Measurements from ENCODE around the gene FAM110A.
"Not testable (repeated sequence)": the region's sequence is repeated elsewhere in the genome, so short reads cannot be mapped to it uniquely, and the experiment has no call there.

Gene FAM110A
- 8.1 to 18.0 (median 15.0) reads per million in 3 donors for total RNA-seq

DNA sequence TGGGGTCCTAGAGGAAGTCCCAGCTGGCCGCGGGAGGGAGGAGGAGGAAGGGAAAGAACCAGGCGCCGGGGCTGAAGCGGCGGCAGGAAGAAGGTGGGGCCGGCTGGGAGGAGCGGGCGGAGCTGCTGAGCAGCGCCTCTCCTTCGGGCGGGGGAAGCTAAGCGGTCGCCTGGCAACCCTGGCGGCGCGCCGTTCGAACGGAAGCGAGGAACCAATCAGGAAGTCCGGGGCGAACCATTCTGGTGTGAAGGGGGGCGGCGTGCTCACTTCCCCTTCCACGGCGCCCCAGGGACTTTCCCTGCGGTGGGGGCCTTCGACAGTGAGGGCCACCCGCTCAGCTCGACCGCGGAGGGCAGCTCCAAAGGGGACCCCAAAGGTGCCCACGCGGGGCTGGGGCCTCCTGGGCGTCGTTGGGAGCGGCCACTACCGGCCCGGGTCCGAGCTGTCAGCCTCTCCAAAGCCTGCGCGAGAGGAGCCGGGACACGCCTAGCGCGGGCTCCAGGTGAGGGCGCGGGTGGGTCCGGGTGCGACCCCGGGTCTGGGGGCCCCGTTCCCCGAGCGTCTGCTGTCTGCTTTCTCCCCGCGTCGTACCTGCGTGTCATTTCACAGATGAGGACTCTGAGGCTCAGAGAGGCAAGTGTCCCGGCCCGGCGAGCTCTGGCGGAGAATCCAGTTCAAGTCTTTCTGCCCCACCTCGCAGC is at the start of gene FAM110A:
TSS of gene FAM110A (plus strand) at position 266 of the 701 bp plus-strand sequence. CDS start 11,090 bp downstream, outside the sequence.
- no peaks in the 10 kb centered on the region for H3K27me3 ChIP-seq (replicated peaks; ENCODE audit: control insufficient read depth, insufficient read depth, low read length, poor library complexity, severe bottlenecking)
- H3K4me1 ChIP-seq (ENCODE audit: control insufficient read depth, insufficient read depth, low read length, poor library complexity, severe bottlenecking) = peaks cover 20% of the 10 kb centered on the region
- peak; percentile 93 to 94 (median 93) for DNase-seq

DNA sequence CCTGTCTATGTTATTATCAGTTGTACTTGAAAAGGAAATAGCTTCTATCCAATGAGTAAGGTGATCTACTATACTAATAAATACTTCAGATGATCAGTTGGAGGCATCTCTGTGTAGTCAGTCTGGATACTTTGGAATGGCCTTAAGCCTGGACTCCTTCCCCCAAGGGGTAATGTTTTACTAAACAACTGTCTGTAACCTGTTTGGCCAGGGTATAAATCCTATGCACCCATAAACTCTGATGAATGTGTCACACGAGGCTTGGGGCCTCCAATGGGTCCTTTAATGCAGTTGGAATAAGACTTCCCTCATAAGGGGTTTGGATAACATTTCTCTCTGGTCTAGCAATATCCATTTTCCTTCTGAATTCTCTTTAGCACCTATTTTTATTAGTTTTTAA is 45.7 kb upstream of the FAM110A start:
- Histone ChIP-seq H3K27me3 (replicated peaks; ENCODE audit: control insufficient read depth, insufficient read depth, low read length, poor library complexity, severe bottlenecking) (no peaks in the 10 kb centered on the region), H3K27ac (ENCODE audit: insufficient read depth, low read length, poor library complexity, severe bottlenecking) (no peak overlapping the region), H3K4me3 (ENCODE audit: insufficient read depth, low read depth, low read length, poor library complexity, severe bottlenecking) (no peak overlapping the region), H3K9me3 (ENCODE audit: control insufficient read depth, low read length) (no peaks in the 10 kb centered on the region), H3K36me3 (ENCODE audit: control insufficient read depth, insufficient read depth, low read length) (no peaks in the 10 kb centered on the region), H3K4me1 (ENCODE audit: control insufficient read depth, insufficient read depth, low read length, poor library complexity, severe bottlenecking) (no peaks in the 10 kb centered on the region)
- DNase-seq = no peak

More for the DNA sequence above, at the start of gene FAM110A:
- Histone ChIP-seq H3K9me3 (ENCODE audit: control insufficient read depth, low read length) (no peaks in the 10 kb centered on the region), H3K4me3 (ENCODE audit: insufficient read depth, low read depth, low read length, poor library complexity, severe bottlenecking) (peak within 1 kb of the TSS; percentile 73), H3K27ac (ENCODE audit: insufficient read depth, low read length, poor library complexity, severe bottlenecking) (peak within 1 kb of the TSS; percentile 92), H3K36me3 (ENCODE audit: control insufficient read depth, insufficient read depth, low read length) (no peaks in the 10 kb centered on the region)

- Histone ChIP-seq H3K4me1 (ENCODE audit: control insufficient read depth, insufficient read depth, low read length, poor library complexity, severe bottlenecking) (no peaks in the 10 kb centered on the region), H3K4me3 (ENCODE audit: insufficient read depth, low read depth, low read length, poor library complexity, severe bottlenecking) (no peak overlapping the region), H3K27ac (ENCODE audit: insufficient read depth, low read length, poor library complexity, severe bottlenecking) (no peak overlapping the region), H3K36me3 (ENCODE audit: control insufficient read depth, insufficient read depth, low read length) (no peaks in the 10 kb centered on the region), H3K27me3 (replicated peaks; ENCODE audit: control insufficient read depth, insufficient read depth, low read length, poor library complexity, severe bottlenecking) (no peaks in the 10 kb centered on the region), H3K9me3 (ENCODE audit: control insufficient read depth, low read length) (no peaks in the 10 kb centered on the region)
- DNase-seq = no peak
These were observed 42.5 kb upstream of the FAM110A start for GRCh38 chr20:791056-791455.

GRCh38 chr20:792248-792647 is 41.3 kb upstream of the FAM110A start:
- H3K27ac ChIP-seq (ENCODE audit: insufficient read depth, low read length, poor library complexity, severe bottlenecking) = no peak overlapping the region
- no peaks in the 10 kb centered on the region for H3K36me3 ChIP-seq (ENCODE audit: control insufficient read depth, insufficient read depth, low read length)
- no peaks in the 10 kb centered on the region for H3K27me3 ChIP-seq (replicated peaks; ENCODE audit: control insufficient read depth, insufficient read depth, low read length, poor library complexity, severe bottlenecking)
- no peaks in the 10 kb centered on the region for H3K9me3 ChIP-seq (ENCODE audit: control insufficient read depth, low read length)
- no peaks in the 10 kb centered on the region for H3K4me1 ChIP-seq (ENCODE audit: control insufficient read depth, insufficient read depth, low read length, poor library complexity, severe bottlenecking)
- DNase-seq = no peak
- no peak overlapping the region for H3K4me3 ChIP-seq (ENCODE audit: insufficient read depth, low read depth, low read length, poor library complexity, severe bottlenecking)

DNA sequence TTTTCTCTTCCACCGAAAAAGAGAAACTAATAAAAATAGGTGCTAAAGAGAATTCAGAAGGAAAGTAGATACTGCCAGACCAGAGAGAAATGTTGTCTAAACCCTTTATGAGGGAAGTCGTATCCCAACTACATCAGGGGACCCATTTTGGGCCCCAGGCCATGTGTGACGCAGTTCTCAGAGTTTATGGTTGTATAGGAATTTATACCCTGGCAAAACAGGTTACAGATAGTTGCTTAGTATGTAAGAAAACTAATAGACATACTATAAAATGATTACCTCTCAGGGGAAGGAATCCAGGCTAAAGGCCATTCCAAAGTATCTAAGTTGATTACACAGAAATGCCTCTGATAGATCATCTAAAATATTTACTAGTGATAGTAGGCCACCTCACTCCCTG is 36.6 kb upstream of the FAM110A start:
- H3K9me3 ChIP-seq (ENCODE audit: control insufficient read depth, low read length) = no peaks in the 10 kb centered on the region

GRCh38 chr20:798746-799145 is 34.8 kb upstream of the FAM110A start:
- DNase-seq; H3K9me3 ChIP-seq (ENCODE audit: control insufficient read depth, low read length); H3K27me3 ChIP-seq (replicated peaks; ENCODE audit: control insufficient read depth, insufficient read depth, low read length, poor library complexity, severe bottlenecking); H3K27ac ChIP-seq (ENCODE audit: insufficient read depth, low read length, poor library complexity, severe bottlenecking); H3K36me3 ChIP-seq (ENCODE audit: control insufficient read depth, insufficient read depth, low read length); H3K4me1 ChIP-seq (ENCODE audit: control insufficient read depth, insufficient read depth, low read length, poor library complexity, severe bottlenecking); H3K4me3 ChIP-seq (ENCODE audit: insufficient read depth, low read depth, low read length, poor library complexity, severe bottlenecking): not testable (repeated sequence)

More for the DNA sequence above, 36.6 kb upstream of the FAM110A start:
- DNase-seq = no peak
- Histone ChIP-seq H3K27ac (ENCODE audit: insufficient read depth, low read length, poor library complexity, severe bottlenecking) (no peak overlapping the region), H3K4me3 (ENCODE audit: insufficient read depth, low read depth, low read length, poor library complexity, severe bottlenecking) (no peak overlapping the region), H3K36me3 (ENCODE audit: control insufficient read depth, insufficient read depth, low read length) (no peaks in the 10 kb centered on the region), H3K27me3 (replicated peaks; ENCODE audit: control insufficient read depth, insufficient read depth, low read length, poor library complexity, severe bottlenecking) (no peaks in the 10 kb centered on the region), H3K4me1 (ENCODE audit: control insufficient read depth, insufficient read depth, low read length, poor library complexity, severe bottlenecking) (no peaks in the 10 kb centered on the region)

DNA sequence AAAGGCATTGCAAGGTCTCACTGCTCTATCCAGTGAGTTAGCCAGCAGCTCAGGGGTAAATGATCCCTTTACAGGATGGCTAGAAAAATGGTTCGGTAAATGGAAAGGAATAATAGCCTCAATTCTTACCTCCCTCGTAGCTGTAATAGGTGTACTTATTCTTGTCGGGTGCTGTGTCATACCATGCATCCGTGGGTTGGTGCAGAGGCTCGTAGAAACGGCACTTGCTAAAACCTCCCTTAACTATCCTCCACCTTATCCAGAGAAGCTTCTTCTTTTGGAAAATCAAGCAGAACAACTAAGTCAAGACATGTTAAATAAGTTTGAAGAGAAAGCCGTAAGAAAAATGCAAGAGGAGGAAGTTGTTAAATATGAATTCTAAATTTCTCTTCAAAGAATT is 33.5 kb upstream of the FAM110A start:
- not testable (repeated sequence) for H3K27ac ChIP-seq (ENCODE audit: insufficient read depth, low read length, poor library complexity, severe bottlenecking); DNase-seq; H3K4me3 ChIP-seq (ENCODE audit: insufficient read depth, low read depth, low read length, poor library complexity, severe bottlenecking); H3K27me3 ChIP-seq (replicated peaks; ENCODE audit: control insufficient read depth, insufficient read depth, low read length, poor library complexity, severe bottlenecking); H3K4me1 ChIP-seq (ENCODE audit: control insufficient read depth, insufficient read depth, low read length, poor library complexity, severe bottlenecking); H3K9me3 ChIP-seq (ENCODE audit: control insufficient read depth, low read length); H3K36me3 ChIP-seq (ENCODE audit: control insufficient read depth, insufficient read depth, low read length)

DNA sequence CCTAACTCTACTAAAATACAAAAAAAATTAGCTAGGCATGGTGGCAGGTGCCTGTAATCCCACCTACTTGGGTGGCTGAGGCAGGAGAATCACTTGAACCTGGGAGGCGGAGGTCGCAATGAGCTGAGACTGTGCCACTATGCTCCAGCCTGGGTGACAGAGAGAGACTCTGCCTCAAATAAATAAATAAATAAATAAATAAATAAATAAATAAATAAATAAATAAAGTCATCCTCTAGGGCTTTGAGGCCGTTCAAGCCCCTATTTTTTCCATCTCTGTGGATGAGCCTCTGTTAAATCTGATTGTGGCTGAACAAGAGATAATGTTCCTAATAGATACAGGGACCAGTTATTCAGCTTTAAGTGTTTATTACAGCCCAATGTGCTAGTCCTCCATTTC is 31.8 kb upstream of the FAM110A start:
- Histone ChIP-seq H3K36me3 (ENCODE audit: control insufficient read depth, insufficient read depth, low read length) (no peaks in the 10 kb centered on the region), H3K4me1 (ENCODE audit: control insufficient read depth, insufficient read depth, low read length, poor library complexity, severe bottlenecking) (no peaks in the 10 kb centered on the region), H3K27ac (ENCODE audit: insufficient read depth, low read length, poor library complexity, severe bottlenecking) (no peak overlapping the region), H3K4me3 (ENCODE audit: insufficient read depth, low read depth, low read length, poor library complexity, severe bottlenecking) (no peak overlapping the region), H3K9me3 (ENCODE audit: control insufficient read depth, low read length) (no peaks in the 10 kb centered on the region), H3K27me3 (replicated peaks; ENCODE audit: control insufficient read depth, insufficient read depth, low read length, poor library complexity, severe bottlenecking) (no peaks in the 10 kb centered on the region)
- no peak for DNase-seq

DNA sequence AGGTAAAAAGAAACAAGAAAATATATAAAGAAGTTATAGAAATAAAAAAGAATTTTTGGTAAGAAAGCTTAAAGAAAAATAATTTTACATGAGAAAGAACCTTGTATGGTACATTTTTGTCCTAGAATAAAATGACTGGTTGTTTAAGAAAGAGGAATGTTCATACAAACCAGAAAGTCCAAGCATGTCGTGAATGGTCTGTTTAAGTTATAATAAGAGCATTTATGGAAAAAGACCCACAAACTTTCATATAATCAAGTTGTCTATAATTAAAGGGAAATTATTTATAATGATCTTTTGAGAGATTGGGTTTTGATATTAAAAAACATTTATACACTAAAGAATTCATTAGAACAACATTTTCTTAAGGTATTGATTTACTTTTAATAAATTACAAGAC is 27.8 kb upstream of the FAM110A start:
- no peaks in the 10 kb centered on the region for H3K36me3 ChIP-seq (ENCODE audit: control insufficient read depth, insufficient read depth, low read length)
- H3K4me3 ChIP-seq (ENCODE audit: insufficient read depth, low read depth, low read length, poor library complexity, severe bottlenecking) = no peak overlapping the region
- H3K27ac ChIP-seq (ENCODE audit: insufficient read depth, low read length, poor library complexity, severe bottlenecking) = no peak overlapping the region
- no peaks in the 10 kb centered on the region for H3K27me3 ChIP-seq (replicated peaks; ENCODE audit: control insufficient read depth, insufficient read depth, low read length, poor library complexity, severe bottlenecking)
- DNase-seq = no peak
- H3K4me1 ChIP-seq (ENCODE audit: control insufficient read depth, insufficient read depth, low read length, poor library complexity, severe bottlenecking) = no peaks in the 10 kb centered on the region
- no peaks in the 10 kb centered on the region for H3K9me3 ChIP-seq (ENCODE audit: control insufficient read depth, low read length)

GRCh38 chr20:811776-812434 is 21.6 kb upstream of the FAM110A start:
- H3K36me3 ChIP-seq (ENCODE audit: control insufficient read depth, insufficient read depth, low read length); H3K27ac ChIP-seq (ENCODE audit: insufficient read depth, low read length, poor library complexity, severe bottlenecking); DNase-seq; H3K4me1 ChIP-seq (ENCODE audit: control insufficient read depth, insufficient read depth, low read length, poor library complexity, severe bottlenecking); H3K27me3 ChIP-seq (replicated peaks; ENCODE audit: control insufficient read depth, insufficient read depth, low read length, poor library complexity, severe bottlenecking); H3K4me3 ChIP-seq (ENCODE audit: insufficient read depth, low read depth, low read length, poor library complexity, severe bottlenecking); H3K9me3 ChIP-seq (ENCODE audit: control insufficient read depth, low read length): not testable (repeated sequence)
